GM18498 (cell line): Measurements from ENCODE around the gene ASB18.

ENCODE experiments used
- ATAC-seq: cut with Tn5 transposase; IDR thresholded peaks from one replicate; pipeline ENCODE4 v1.9.1; 2021; ENCODE audit warnings: mild to moderate bottlenecking, moderate library complexity; ENCODE audit not compliant: unreplicated experiment

Gene ASB18

DNA sequence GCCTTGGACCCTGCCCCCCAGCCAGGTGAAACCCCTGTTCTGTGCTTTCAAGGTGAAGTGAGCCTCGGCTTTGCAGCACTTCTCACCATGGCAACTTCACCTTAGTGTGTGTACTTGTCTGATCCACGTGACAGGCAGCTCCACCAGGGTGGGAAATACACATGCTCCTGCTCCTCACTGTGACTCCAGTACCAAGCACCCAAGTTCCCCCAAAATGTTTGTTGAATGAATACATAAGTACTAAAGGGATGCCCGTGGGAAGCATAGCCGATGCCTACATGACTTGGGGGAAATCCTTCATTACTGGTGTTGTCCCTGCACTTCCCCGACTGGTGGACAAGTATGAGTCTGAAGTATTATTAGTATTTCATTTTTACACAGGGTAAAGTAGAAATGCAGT lies 54.2 kb downstream of the ASB18 start:
- ATAC-seq: no peak

DNA sequence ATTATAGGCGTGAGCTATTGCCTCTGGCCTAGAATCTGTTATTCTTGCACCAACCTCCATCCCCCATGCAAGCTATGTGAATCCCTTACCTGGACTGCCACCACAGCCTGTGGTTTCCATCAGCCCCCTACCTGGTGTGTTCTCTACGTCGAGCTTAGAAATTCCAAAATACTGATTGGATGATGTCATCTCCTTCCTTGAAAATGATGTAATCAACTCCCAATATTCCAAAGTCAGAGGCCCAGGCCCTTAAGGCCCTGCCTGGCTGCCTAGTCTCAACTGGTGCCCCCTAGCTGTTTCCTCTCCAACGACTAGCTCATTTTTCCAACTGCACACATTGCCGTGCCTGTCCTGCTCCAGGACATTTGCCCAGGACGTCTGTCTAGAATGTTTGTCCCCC lies 54.7 kb downstream of the ASB18 start:
- no peak for ATAC-seq

DNA sequence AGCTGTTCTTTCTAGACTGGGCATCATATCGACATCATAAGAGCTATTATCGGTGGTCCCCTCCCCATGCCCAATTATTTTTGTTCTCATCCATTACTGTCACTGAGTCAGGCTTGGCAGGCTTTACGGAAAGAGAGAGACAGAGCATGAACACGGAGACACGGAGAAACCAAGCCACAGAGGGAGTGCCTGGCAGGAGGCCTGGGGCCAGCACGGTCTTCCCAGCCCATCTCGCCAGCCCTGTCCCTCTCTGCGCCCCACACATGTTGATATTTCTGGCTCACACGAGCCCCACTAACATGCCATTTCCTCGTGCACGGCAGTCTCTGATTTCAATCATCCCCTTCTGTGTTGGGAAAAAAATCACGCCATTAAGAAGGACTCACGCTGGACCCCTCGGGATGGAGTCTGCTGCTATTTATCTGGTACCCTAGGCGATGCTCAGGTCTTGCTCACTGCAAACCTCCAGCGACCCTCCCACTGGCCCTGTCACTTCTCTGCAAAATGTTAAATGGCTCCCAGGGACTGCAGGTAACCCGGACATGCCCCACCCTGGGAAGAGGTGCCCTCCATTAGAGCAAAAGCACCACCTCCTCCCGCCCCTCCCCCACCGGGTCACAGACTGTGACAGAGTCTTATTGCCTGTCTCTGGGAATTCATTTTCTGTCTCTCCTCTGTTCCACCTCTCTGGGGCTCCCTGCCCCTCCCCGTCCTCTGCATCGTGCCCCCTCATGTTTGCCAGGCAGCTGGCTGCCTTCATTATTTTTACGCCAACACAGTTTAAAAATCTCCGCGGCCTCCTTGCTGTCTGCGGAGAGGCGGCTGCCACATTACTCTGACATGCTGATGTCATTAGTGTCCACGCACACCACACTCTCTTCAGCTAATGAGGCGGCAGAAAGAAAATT lies 55.9 kb downstream of the ASB18 start:
- no peak for ATAC-seq

DNA sequence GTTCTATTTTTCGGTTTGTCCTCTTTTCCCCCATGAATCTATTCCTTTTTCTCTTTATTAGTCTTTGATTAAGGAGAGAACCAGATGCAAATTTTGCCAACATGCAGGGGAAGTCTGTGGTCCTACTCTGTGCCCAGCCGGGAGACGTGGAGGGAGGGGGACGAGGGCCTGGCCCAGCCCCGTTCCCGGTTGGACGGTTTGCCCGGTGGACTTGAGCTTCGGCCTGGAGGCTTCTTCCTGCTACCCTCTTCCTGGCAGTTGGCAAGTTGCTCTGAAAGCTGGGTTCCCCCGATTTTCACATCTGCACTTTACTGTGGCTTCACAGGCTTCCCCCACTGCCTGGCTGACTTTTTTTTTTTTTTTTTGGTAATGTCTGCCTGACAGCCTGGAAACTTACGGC lies 56.7 kb downstream of the ASB18 start:
- ATAC-seq: no peak

DNA sequence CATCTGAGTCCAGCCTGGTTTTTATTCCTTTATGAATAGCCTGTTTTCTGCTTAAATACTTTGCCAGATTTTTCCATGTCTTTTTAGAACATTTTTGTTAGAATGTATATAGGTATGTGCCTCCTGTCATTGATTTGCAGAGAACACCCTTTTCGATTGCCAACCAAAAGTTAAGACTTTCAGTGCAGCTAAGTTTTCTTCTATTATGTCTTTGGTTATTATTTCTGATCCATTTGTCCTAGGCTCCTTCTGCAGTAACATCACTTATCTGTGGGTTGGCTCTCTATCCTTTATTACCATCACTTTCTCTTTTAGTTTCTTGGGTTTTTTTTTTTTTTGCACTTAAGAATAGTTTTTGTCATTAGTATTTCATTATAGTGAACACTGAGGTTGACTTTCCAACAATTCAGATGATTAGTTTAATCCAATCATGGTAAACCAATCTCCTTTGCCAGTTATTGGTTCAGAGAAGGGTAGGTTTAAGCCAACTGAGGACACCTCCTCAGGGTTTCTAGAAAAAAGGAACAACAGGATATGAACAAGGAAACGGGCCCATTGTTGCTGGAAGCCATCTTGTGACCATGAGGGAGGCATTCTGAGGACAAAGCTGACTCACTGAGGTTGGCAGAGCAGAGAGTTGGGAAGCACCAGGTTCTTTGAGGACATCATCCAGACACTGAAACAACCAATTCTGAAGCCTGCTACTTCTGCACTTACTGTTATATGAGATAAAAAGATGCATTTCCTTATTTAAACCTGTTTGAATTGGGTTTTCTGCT lies 58.1 kb downstream of the ASB18 start:
- no peak for ATAC-seq

DNA sequence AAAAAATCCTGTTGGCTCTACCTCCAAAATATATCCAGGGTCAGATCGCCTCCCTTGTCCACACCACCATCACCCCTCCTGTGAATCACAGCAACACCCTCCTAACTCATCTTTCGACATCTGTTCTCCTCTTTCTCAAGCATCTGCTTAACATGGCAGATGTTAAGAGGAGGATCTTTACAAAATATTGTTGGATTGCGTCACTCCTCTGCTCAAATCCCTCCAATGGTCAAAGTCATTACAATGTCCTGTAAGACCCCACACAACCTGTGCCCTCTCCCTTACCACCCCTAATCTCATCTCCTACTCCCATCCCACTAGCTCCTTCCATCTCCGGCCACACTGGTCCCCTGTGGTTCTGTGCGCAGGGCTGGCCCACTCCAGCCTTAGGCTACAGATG lies 59.3 kb downstream of the ASB18 start:
- ATAC-seq: no peak

DNA sequence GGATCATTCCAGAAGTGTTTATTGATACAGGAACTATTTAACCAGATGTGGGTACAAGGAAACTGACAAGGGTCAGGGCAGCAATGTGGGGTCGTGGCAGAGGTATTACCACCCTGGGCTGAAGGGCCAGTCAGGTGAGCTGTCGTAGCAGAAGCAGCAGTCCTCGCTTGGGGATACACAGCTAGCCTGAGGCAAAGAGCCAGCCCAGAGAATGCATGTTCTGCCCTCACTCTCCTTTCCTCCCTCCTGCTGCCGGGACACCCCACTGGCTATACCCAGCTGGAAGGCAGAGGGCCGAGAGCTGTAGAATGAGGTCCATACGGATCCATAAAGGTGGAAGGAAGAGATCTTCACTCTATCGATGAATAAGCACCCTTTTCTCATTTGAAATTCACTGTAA lies 63.8 kb downstream of the ASB18 start:
- no peak for ATAC-seq

DNA sequence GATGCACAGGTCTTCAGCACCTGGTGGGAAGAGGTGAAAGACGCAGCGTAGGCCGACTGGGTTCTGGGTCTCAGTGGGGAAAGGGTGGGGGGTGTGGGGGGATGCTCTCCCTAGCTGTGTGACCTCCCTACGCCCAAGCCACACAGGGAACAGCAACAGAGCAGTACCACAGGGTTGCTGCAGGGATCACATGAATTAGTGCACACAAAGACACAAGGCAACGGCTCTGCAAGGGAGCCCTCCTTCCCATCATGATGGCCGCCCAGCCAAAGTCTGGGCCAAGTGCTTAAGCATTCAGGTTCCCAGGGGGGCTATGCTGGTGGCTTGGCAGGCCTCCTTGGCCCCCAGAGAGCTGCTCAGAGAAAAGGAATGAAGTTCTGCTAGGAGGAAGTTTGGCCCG lies 67.8 kb downstream of the ASB18 start:
- no peak for ATAC-seq

DNA sequence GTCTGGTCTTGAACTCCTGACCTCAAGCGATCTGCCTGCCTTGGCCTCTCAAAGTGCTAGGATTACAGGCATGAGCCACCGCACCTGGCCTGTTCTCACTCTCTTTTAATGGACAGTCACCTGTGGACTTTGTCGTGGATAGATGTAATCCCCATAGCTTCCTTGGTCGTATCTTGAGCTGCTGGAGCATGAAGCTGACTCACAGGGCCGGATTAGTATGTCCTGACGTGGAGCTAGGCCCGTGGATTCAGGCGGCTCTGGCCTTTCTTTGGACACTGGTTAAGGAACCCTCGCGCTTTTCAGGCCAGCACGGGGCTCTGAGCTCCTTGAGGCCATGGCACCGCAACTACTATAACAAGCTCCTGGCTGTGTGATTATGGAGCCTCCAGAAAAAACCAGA lies 68.5 kb downstream of the ASB18 start:
- ATAC-seq: no peak

DNA sequence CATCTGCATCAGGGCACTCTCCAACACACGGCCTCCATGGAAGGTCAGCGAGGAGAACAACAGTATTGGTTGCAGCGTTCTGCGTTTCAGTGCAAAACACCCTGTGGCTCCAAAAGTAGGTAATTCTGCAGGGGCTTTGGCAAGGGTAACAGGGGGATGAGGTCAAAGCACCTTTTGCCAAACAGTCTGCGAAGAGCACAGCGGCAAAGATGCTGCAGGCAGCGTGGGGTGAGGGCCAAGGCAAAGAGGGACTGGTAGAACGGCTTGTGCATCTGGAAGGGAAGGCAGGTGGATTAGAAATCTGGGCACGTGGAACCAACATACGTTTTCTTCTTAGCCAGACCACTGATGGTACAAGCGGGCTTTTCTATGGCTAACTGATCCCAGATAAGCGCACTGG lies 69.4 kb downstream of the ASB18 start:
- no peak for ATAC-seq

DNA sequence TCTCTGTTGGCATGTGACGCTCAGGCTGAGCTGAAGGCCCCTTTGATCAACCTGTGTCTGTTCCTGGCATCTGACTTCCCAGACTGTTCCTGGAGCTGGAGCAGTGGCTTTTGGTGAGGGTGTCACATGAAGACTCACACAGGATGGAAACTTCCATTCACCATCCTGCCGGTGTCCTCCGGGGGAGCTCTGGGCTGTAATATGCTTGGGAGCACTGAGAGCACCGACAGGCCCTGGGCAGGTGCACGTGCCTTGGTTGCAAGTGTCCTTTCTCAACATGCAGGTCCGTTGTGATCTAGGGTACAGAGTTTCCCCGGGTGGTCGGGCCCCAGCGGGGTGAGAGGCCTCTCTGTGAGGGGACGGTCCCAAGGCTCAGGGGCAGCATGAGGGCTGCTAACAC lies 71.2 kb downstream of the ASB18 start:
- ATAC-seq: no peak

DNA sequence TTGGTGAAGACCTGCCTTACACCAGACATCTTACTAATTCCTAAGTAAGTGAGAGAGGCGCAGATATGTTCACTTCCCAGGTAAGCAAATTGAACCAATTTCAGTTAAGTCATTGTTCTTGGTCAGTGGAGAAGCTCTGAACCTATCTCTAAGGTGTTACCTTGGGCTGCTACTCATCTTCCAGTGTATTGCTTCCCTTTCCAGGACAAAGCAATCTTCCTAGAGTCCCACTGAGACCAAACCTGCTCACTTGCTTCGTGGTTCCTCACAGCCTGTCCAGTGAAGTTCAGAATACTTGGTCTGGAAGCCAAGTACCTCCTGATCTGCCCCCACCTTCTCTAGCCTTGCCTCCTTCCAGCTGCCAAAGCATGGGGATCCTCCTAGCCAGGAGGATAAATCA lies 73.5 kb downstream of the ASB18 start:
- no peak for ATAC-seq

DNA sequence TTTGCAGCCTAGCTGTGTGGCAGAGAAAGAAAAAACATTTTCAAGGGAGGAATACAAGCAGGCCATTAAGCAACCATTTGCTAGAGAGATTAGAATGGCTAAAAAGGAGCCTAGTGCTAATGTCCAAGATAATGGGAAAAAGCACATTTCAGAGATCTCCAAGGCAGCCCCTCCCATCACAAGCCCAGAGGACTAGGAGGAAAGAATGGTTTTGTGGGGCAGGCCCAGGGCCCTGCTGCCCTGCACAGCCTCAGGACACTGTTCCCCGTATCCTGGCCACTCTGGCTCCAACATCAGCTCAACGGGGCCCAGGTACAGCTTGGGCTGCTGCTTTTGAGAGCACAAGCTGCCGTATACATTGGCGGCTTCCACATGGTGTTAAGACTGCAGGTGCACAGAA lies 79.5 kb downstream of the ASB18 start:
- ATAC-seq: no peak

DNA sequence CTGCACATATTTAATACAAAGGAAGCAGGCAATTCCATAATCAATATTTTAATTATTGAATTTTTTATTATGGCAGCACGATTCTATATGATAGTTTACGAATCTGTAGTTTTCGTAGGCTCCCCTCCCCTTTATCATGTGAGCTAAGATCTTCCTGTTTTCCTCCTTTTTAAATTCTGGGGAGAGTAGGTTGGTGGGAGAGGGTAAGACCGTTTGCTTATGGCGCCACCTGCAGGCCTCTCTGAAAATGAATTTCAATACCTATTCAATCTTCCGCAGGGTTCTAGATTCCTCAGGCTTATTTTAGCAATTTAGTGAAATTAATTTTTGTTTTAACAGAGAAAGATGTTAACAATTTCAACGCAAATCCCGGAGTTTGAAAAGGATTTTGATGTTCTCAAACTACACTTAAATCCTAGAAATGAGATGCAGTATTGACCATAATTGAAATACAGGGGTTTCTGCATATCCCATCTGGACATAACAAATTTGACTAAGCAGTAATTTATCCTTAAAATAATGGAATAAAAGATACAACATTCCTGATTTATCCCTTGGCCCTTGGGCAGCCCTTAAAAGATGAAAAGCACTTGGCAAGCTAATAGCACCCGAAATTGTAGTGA lies 83.3 kb downstream of the ASB18 start:
- no peak for ATAC-seq

DNA sequence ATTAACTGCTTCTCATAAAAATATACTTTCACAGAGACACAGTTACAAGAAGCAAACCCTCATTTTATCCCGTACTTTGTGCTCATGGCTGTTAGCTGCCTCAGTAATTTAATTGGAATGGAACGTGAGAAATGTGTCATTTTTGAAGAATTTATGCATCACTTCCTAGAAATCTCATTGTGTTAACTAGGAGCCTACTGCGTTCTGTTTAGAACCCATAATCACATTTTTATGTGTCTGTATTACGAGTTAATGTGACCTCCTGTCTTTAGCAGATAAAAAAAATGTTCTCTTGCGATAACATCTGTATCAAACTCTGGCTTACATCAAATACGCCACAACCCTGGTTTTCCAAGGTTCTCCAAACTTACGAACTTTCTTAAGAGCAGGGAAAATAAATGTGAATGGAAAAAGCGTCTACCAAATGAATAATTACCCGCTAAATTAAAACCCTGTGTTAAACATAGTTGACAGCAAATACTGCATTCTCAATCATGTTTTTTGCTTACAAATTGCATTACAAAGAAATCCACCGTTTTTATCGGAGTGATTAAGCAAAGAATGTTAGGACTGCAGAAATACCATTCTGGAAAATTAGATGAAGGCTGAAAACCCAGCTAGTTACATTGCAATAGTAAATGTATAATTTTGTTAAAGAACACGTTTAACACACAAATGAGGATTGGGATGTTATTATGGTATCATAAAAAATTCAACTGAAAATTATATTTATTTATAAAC lies 84.0 kb downstream of the ASB18 start:
- ATAC-seq: no peak

DNA sequence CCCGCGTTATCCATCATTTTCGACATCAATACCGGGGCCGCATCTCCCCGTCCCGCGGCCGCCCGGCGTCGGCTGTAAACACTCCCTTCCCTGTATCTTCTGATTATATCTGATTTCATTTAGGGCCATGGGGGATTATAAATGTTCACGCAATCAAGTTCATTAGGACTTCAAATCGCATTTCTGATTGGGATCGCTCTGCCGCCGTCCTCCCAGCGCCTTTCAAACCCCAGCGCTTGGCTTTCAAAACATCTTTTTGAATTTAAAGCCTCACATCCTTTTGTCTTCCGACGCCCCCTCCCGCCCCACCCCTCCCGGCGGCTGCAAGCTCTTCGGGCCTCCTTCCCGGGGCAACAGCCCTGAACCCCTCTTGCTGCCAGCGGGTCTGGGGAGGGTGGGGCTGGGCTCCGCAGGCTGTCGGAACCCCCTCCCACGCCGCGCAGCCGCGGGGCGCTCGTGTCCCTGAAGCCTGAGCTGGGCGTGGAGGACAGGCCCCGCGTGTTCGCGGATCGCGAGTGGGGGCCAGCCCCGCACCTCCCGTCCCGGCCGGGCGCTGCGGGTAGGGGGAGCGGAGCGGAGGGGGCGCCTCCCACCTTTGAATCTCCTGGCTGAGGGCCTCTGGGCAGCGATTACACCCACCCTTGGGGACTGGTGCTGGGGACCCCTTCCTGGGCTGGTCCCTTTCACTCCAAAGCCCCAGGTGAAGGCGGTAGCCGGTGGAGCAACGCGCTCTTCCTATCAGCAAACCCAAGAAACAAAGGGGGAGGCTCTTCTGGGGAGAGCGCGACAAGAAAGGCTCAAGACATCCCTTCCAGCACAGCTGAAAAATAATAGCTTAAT lies 84.8 kb downstream of the ASB18 start:
- ATAC-seq: no peak

DNA sequence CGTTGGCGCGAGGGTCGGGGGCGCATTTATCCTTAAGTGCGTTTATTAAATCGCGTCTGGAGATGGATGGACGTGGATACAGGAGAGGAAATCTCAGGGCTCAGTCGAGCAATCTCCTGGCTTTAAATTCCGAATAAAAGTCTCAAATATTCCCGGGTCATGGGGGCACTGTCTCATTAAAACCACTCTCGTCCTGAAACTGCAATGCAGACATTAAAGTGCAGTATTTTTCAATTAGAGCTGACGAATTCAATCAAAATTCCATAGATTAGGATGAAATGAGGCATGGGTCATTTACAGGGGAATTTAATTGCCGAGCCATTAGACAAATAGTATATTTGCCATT lies 85.3 kb downstream of the ASB18 start:
- ATAC-seq: no peak

DNA sequence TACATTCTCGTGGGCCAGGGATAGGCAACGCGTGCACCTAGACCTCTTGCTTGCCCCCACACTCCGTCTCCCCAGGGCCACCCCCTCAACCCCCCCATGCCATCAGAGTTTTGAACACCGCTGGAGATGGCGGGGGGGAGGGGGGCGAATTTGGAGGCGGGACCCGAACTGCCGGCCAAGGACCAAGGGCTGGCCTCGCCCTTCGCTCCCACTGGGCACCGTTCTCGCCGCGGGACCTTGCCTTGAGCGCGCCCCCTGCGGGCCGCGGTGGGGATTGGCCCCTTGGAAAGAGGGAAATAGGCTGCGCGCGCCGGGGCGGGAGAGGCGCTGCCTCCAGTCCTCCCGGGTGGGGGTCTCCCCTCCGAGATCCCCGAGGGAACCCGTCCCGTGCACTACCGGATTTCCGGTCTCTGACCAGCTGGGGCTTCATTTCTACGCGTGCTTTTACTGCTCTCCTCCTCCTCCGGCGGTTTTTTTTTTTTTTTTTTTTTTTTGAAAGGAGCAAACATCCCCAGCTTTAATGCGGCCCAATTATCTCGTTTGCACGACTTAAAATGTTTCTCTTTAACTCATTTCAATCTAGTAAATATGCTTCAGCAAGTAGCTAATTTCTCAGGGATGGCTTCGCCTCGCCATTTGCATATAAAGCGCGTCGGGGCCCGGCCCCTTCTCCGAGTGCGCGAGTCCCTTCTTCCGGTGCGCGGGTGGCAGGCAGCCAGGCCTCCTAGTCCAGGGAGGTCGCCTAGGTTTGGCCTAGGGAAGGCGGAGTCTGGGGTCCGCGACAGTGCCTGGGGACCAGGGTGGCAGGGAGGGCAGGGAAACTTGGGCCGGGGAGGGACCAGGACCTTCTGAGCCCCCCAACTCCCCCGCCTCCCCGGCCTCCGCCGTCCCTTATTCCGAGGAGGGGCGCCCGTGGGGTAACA lies 86.0 kb downstream of the ASB18 start:
- no peak for ATAC-seq

DNA sequence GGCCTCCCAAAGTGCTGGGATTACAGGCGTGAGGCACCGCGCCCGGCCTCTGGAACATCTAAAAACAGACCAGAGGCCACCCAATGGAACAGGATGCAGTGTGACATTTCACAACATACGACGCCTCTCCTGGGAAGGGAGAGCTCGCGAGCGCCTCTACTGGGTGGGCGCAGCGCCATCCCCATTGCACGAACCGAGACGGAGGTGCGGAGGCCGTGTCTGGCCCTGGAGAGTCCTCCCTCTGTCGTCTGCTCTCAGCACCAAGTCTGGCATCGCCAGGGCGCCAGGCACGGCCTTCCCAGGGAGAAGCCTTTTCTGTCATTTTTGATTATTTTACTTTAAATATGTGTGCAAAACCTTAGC lies 86.6 kb downstream of the ASB18 start:
- no peak for ATAC-seq
